EH (cell line): ENCODE measurements around the gene INSR.
"Not testable (repeated sequence)": the region's sequence is repeated elsewhere in the genome, so short reads cannot be mapped to it uniquely, and the experiment has no call there.

Source experiments
- DNase-seq: peaks from one replicate; pipeline ENCODE4 v3.0.0-alpha.2; 2015; ENCODE audit warnings: low read depth

INSR gene

DNA sequence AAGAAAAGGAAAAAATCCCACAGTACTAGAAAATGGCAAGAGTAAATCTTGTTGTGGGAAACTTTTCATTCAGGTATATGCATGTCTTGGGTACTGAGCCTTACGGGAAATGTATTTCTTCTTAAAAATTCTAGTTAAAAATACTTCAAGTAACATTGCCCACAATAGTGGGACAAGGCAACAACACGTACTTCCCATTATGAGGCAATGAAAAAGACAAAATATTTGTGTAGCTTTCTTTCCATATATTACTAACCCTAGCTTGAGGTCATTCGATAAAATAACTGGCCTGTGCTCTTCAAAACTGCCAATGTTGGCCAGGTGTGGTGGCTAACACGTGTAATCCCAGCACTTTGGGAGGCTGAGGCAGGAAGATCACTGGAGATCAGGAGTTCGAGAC, 99.2 kb downstream of the INSR start:
- DNase-seq: no peak

GRCh38 chr19:7194566-7194965, 99.6 kb downstream of the INSR start:
- no peak for DNase-seq

DNA sequence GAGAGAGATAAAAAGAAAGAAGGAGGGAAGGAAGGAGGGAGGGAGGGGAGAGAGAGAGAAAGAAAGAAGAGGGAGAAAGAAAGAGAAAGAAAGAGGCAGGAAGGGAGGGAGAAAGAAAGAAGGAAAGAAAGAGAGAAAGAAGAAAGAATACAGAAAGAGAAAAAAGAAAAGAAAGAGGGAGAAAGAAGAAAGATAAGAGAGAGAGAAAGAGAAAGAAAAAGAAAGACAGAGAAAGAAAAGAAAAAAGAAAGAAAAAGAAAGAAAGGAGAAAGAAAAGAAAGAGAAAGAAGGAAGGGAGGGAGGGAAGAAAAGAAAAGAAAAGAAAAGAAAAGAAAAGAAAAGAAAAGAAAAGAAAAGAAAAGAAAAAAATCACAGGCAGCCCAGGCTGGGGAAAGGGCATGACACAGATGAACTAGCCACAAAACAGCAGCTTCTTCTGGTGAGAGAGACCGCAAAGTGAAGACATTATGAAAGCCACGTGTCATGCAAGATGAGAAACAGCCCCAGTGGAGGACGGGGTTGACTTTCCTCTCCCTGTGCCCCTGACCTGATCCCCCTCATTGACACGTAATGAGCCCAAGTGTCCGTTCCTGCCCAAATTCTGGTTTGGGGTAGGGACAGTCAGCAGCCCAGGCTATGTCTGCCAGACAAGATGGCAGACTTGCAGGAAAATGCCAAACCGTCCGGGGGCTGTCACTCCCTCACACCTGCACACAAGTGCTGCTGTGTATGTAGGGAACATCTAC, 102.1 kb downstream of the INSR start:
- DNase-seq: peak; percentile 38

- DNase-seq: no peak
These were observed 105.2 kb downstream of the INSR start for GRCh38 chr19:7188698-7189629.

- DNase-seq: no peak
These were observed 106.4 kb downstream of the INSR start for GRCh38 chr19:7187605-7188339.

GRCh38 chr19:7182489-7182888, 111.7 kb downstream of the INSR start:
- no peak for DNase-seq

DNA sequence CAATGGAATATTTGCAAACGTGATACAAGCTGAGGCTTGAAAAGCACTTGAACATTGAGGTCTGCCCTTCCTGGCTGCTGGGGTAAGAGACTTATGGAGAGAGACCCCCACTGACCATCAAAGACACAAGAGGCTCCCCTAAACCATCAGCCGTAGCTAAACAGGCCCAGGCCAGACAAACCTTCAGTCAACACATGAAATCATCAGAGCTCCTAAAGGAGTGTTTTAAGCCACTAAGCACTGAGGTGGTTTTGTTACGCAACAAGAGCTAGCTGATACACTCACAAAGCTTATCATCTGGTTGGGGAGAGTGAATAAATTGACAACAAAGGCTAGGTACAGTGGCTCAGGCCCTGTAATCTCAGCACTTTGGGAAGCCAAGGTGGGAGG, 114.3 kb downstream of the INSR start:
- no peak for DNase-seq

DNA sequence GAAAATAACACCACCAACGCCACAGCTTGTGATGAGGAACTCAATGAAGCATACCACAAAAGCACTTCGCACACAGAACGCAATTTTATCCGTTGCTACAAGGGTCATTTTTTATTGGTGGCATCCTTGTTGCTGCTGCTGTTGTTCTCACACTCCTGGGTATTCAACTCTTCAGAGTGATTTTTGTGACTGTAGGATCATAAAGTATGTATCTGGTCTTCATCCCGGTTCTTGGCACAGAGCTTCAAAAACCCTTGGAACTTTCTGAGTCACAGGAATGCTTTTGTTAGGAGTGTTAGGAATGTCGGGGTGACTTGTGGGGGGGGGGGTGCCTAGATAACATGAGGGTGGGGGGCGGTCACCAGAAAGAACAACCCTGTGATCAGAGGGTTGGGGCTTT, 116.3 kb downstream of the INSR start:
- peak; percentile 71 for DNase-seq

GRCh38 chr19:7176792-7177191, 117.4 kb downstream of the INSR start:
- DNase-seq: no peak

GRCh38 chr19:7172794-7173193, 121.4 kb downstream of the INSR start:
- no peak for DNase-seq

DNA sequence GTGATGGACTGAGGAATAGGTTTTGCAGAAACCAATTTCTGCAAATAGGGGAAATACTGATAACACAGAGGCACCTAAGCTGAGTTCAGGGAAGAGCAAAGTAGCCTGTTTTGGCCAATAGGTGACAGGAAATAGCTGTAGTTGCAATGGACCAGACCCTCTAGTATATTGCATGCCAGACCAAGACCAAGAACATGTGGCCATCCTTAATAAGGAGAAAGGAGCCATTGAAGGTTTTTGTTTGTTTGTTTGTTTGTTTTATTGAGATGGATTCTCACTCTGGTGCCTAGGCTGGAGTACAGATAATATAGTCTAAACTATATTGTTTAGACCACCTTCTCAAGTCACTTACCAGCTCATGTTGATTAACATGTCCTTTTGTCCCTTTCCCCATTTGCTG, 123.2 kb downstream of the INSR start:
- no peak for DNase-seq

- no peak for DNase-seq
These were observed 125.3 kb downstream of the INSR start for GRCh38 chr19:7168941-7169340.

- no peak for DNase-seq
These were observed 132.9 kb downstream of the INSR start for GRCh38 chr19:7161292-7161691.

GRCh38 chr19:7159105-7159933, 134.9 kb downstream of the INSR start:
- DNase-seq: peak; percentile 61

- no peak for DNase-seq
These were observed 141.2 kb downstream of the INSR start for GRCh38 chr19:7153022-7153421.

- no peak for DNase-seq
These were observed 141.6 kb downstream of the INSR start for GRCh38 chr19:7152568-7152967.

- no peak for DNase-seq
These were observed 144.1 kb downstream of the INSR start for GRCh38 chr19:7149956-7150705.

GRCh38 chr19:7147119-7147675, 147.0 kb downstream of the INSR start:
- not testable (repeated sequence) for DNase-seq

DNA sequence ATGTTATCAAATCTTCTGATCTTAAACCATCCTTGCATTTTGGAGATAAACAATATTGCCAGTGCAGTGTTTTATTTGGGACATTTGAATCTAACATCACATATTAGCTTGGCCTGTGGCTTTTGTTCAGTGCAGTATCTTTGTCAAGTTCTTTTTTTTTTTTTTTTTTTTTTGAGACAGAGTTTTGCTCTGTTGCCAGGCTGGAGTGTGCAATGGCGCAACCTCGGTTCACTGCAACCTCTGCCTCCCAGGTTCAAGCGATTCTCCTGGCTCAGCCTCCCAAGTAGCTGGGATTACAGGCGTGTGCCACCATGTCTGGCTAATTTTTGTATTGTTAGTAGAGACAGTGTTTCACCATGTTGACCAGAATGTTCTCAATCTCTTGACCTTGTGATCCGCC, 148.1 kb downstream of the INSR start:
- DNase-seq: not testable (repeated sequence)

- DNase-seq: peak; percentile 37
These were observed 148.7 kb downstream of the INSR start for GRCh38 chr19:7145494-7145893.

DNA sequence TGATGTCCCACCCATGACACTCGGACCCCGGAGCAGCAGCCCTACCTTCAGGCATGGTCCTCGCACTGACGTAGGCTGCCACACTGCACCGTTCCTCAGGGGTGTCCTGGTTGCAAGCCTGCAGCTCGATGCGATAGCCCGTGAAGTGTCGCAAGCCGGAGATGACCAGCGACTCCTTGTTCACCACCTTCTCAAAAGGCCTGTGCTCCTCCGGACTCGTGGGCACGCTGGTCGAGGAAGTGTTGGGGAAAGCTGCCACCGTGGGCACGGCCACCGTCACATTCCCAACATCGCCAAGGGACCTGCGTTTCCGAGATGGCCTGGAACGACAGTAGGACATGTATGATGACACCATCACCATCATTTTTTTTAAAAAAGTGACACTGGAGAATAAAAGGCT, 151.4 kb downstream of the INSR start:
- DNase-seq: no peak
